K562 (cell line): ENCODE measurements around the gene FOSL1.
A peak's percentile ranks its signal among the peaks of the same experiment; 100 is the strongest.

Experiments used
- EZH2 ChIP-seq: IDR thresholded peaks from 2 replicates; pipeline ENCODE4 v1.6.1; 2012; ENCODE audit warnings: low read depth, mild to moderate bottlenecking, inconsistent platforms, low read length, borderline replicate concordance
- HNRNPH1 ChIP-seq: fragments of 200-400 bp; formaldehyde crosslinking; optimal IDR thresholded peaks from 2 replicates; pipeline ENCODE3; 2017; ENCODE audit warnings: low read depth, mild to moderate bottlenecking, low read length, moderate library complexity
- NBN ChIP-seq: fragments of 450-650 bp; IDR thresholded peaks from 2 replicates; pipeline ENCODE4 v1.6.1; 2016; ENCODE audit warnings: low read depth, mild to moderate bottlenecking
- PHTF2 ChIP-seq: fragments of 250-450 bp; sonication (Bioruptor Pico); IDR thresholded peaks from 2 replicates; pipeline ENCODE4 v1.5.0; 2021; ENCODE audit warnings: mild to moderate bottlenecking
- POLR2A ChIP-seq: fragments of 450-650 bp; conservative IDR thresholded peaks from 2 replicates; pipeline ENCODE4 v1.6.1; 2016
- SOX6 ChIP-seq: fragments of 450-650 bp; IDR thresholded peaks from 2 replicates; pipeline ENCODE4 v1.6.1; 2014; ENCODE audit warnings: mild to moderate bottlenecking
- USF2 ChIP-seq: sonication (generic); formaldehyde crosslinking; IDR thresholded peaks from 2 replicates; pipeline ENCODE4 v1.5.0; 2020; ENCODE audit warnings: missing genetic modification reagents
- ZNF449 ChIP-seq: fragments of 250-450 bp; sonication (Bioruptor Pico); IDR thresholded peaks from 2 replicates; pipeline ENCODE4 v1.8.0; 2022; ENCODE audit warnings: moderate library complexity, mild to moderate bottlenecking, inconsistent platforms

GRCh38 chr11:65851811-65852507, 48.2 kb downstream of the FOSL1 start:
- TF ChIP-seq HNRNPH1 (no peak), EZH2 (no peak), POLR2A (peak; percentile 46; the same call in 1 of the 2 replicates), PHTF2 (CRISPR knock-in tag) (no peak), USF2 (no peak), SOX6 (no peak), ZNF449 (CRISPR knock-in tag) (no peak), NBN (no peak)
